Stimulated activated CD8-positive, alpha-beta memory T cell treated with anti-CD3 and anti-CD28 coated beads, Interleukin-15, amount 100 ng/mL, for 24 hours (primary cell): Measurements from ENCODE around the gene ZMYM5.
"Not testable (repeated sequence)": the region's sequence is repeated elsewhere in the genome, so short reads cannot be mapped to it uniquely, and the experiment has no call there.

ENCODE experiments used
- DNase-seq: peaks from one replicate; pipeline ENCODE4 v3.0.0-alpha.2; 2020; ENCODE audit warnings: low read depth

The ZMYM5 gene

GRCh38 chr13:19818223-19818842 is 45.1 kb downstream of the ZMYM5 start:
- DNase-seq: peak; percentile 21

- no peak for DNase-seq
Measured at GRCh38 chr13:19817510-19818158, 45.8 kb downstream of the ZMYM5 start.

GRCh38 chr13:19817106-19817505 is 46.3 kb downstream of the ZMYM5 start:
- DNase-seq: no peak

DNA sequence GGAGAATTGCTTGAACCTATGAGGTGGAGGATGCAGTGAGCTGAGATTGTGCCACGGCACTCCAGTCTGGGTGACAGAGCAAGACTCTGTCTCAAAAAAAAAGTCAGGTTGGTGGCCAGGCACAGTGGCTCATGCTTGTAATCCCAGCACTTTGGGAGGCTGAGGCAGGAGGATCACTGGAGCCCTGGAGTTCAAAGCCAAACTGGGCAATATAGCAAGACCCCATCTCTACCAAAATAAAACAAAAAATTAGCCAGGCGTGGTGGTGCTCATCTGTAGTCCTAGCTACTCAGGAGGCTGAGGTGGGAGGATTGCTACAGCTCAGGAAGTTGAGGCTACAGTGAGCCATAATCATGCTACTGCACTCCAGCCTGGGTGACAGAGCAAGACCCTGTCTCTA is 47.6 kb downstream of the ZMYM5 start:
- not testable (repeated sequence) for DNase-seq

DNA sequence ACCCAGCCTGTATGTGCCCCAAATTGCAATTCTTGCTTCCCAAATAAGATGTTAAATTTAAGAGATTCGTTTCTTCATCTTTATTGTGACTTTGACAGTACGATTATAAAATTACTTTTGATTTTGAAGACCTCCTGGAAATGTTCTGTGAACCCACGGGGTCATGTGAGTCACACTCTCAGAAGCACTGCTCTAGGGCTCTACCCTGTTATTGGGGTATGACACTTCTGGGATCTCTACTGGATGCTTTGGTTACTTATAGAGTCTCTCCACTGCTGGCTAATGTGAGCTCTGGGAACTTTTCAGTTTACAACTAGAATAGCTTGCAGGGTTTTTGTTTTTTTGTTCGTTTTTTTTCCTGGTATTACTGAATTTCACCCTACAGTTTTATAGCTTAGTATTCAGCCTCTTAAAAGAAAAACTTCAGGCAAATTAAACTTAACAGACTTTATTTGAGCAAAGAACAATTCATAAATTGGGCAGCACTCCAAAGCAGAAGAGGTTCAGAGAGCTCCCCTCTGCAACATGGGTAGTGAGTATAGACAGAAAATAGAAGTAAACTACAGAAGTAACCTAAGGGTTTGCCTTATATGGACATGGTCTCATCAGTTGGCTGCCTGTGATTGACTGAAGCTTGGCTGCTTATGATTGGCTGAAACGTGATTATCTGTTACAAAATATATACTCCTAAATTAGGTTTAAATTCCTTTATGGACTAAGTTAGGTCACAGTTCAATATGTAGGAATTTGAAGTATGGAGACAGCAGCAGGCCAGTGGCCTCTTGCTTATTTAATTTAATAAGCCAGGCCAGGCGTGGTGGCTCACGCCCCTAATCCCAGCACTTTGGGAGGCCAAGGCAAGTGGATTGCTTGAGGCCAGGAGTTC is 52.2 kb downstream of the ZMYM5 start:
- DNase-seq: no peak

DNA sequence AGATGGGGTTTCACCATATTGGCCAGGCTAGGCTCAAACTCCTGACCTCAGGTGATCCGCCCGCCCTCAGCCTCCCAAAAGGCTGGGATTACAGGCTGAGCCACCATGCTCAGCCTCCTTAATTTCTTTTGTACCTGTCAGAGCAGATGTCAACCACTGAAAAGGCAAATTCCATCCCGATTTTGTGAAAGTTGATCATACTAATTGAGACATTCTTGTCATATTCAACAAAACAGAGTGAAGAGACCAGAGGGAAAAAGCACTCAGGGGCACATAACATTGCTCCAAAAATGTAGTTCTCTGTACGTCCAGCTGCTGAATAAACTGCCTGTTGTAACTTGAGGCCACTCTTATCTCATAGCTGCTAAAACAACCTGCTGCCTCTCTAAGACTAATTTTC is 53.3 kb downstream of the ZMYM5 start:
- DNase-seq: no peak

- DNase-seq: no peak
Measured at GRCh38 chr13:19805765-19806164, 57.7 kb downstream of the ZMYM5 start.

GRCh38 chr13:19795956-19796355 is 67.5 kb downstream of the ZMYM5 start:
- DNase-seq: no peak

DNA sequence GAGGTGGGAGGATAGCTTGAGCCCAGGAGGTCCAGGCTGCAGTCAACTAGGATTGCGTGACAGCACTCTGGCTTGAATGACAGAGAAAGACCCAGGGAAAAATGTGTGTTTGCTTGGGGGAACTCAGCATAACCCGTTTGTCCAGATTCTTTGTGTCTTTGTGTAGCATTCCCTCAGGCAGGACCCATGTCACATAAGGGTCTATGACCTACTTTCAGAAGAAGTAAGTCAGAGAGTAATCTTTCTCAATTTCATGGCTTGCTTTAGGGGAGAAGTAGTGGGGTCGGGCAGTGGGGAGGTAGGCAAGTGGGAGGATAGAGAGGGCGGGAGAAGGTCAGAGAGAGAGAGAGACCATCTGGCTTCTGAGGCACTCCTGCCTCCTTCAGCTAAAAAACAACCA is 68.8 kb downstream of the ZMYM5 start:
- no peak for DNase-seq

GRCh38 chr13:19791953-19792537 is 71.4 kb downstream of the ZMYM5 start:
- no peak for DNase-seq

DNA sequence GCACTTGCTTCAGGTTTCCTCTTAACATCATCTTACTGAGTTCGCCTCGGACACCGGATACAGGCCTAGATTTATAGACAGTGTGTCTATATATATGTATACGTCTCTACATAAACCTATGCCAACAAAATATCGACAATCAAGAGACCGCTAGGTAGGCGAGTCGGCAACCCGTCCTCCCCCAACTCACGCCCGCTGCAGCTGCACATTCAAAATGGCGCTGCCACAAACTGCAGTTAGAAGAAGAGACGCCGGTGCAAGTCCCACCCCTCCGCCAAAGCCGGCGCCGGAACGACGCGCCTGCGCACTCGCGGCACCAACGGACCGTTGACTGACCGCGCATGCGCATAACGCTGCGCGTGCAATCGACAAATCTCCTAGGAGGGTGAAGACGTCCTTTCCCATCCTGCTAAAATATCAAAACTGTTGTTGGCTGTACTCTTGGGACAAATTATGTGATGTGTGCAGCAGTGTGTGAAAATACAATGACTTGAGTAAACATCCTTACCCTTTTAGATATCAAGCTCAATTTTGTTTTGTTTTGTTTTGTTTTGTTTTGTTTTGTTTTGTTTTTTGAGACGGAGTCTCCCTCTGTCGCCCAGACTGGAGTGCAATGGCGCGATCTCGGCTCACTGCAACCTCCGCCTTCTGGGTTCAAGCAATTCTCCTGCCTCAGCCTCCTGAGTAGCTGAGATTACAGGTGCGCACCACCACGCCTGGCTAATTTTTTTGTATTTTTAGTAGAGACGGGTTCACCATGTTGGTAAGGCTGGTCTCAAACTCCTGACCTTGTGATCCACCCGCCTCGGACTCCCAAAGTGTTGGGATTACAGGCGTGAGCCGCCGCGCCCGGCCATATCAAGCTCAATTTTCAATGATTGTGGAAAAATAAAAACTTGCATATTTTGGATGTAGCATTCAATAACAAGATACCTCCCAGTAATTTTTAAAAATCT is 80.4 kb downstream of the ZMYM5 start, which contains the start of gene PSPC1:
Gene PSPC1, minus strand, starts transcription at position 219 of the 956 bp plus-strand sequence. Its CDS starts 188 bp downstream, at position 31.
- DNase-seq: peak; percentile 85

GRCh38 chr13:19782049-19782726 is 81.3 kb downstream of the ZMYM5 start:
- peak; percentile 20 for DNase-seq

- no peak for DNase-seq
Measured at GRCh38 chr13:19781526-19781925, 81.9 kb downstream of the ZMYM5 start.

GRCh38 chr13:19780753-19781418 is 82.6 kb downstream of the ZMYM5 start:
- not testable (repeated sequence) for DNase-seq
